HCEC 1CT (cell line): ENCODE data around the gene DIP2A.

Experiments
- DNase-seq: peaks from one replicate; pipeline ENCODE4 v3.0.0-alpha.2; 2017

The DIP2A gene

DNA sequence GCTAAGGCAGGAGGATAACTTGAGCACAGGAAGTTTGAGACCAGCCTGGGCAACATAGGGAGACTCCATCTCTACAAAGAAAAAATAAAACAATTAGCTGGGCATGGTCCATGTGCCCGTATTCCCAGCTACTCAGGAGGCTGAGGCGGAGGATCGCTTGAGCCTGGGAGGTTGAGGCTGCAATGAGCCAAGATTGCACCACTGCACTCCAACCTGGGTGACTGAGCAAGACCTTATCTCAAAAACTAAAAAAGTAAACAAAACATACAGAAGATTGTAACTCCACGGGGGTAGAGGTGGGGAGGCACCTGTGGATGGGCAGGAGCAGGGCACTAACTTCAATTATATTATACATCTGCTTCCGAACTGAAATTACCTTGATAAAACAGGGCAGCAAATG is 141.6 kb downstream of the DIP2A start:
- no peak for DNase-seq

DNA sequence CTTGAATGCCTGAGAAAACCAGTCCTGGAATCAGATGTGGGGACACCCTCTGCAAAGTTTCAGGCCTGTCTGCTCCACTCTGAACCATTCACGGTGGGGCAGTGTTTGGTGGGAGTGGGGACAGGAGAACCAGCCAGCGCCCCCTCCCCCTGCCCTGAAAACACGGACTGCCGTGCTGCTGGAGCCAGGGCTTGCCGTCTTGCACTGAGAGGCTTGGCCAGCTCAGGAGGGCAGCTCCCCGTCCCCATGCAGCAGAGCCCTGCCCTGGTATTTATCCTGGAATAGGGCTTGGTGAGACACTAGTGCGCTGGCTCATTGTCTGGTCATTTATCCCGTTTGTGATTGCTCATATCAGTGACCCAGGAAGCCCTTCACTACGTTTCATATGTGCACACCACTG is 142.3 kb downstream of the DIP2A start:
- no peak for DNase-seq

GRCh38 chr21:46603228-46603627 is 144.5 kb downstream of the DIP2A start:
- DNase-seq, result no peak

DNA sequence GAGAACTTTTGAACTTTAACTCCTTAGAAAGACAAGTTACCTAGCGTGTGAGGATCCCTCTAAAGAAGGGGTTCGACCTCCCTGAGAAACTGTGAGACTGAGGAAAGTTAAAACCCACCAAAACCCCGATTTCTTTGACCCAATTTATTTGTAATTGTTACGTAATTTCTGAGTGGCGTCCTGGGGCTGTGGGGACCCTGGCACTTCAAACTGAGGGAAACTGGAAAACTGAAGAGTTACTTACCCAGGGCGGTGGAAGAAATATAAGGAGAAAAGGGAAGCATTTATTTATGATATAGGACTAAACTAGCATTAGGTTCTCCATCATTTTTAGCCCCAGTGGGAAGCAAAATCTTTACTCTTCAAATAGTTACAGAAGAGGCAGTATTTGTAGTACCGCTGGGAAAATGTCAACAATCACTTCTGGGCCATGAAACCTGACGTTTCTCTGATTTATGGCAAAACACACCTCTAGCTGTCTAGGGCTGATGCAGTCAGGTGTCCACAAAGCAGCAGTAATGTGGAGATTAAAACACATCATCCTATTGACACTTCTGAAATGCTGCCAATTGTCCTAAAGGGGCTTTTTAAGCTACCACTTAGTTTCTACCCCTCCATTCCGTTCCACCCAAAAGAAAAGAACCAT is 145.8 kb downstream of the DIP2A start:
- no peak for DNase-seq

- no peak for DNase-seq
Measured at GRCh38 chr21:46604975-46605766, 146.5 kb downstream of the DIP2A start, which contains the start of gene S100B. S100B (minus strand) TSS chr21:46605082; CDS start chr21:46602415, 2,667 bp downstream.

DNA sequence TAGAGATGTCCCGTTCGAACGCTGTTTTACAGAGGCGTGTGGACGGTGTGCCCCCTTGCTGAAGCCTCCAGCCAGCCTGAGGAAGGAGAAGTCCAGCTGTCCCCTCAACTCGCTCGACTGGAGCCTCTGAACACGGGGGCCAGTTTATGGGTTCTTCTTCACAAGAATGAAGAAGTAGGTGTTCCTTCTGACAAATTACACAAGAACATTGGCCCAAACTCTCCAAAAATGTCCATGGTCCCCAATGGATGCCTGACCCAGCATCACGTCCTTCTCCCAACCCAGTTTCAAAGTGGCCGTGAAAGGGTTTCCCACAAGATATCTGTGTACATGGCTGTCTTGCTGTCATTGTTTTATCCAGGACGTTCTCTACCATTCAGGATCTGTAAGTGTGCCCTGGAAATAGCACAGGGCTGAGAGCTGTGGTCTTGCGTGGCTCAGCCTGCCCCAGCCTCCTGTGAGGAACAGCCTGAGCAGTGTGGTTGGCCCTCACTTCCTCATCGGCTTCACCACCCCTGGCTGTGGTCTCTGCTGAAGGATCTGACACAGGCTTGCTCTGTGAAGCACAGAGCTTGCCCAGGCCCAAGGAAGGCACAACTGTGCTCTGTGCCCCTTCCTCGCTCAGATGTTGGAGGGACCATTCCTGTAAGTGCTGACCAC is 147.2 kb downstream of the DIP2A start:
- no peak for DNase-seq

GRCh38 chr21:46606427-46606813 is 147.7 kb downstream of the DIP2A start:
- no peak for DNase-seq

GRCh38 chr21:46607636-46608035 is 148.9 kb downstream of the DIP2A start:
- DNase-seq, result no peak

GRCh38 chr21:46608672-46609111 is 150.0 kb downstream of the DIP2A start:
- no peak for DNase-seq

DNA sequence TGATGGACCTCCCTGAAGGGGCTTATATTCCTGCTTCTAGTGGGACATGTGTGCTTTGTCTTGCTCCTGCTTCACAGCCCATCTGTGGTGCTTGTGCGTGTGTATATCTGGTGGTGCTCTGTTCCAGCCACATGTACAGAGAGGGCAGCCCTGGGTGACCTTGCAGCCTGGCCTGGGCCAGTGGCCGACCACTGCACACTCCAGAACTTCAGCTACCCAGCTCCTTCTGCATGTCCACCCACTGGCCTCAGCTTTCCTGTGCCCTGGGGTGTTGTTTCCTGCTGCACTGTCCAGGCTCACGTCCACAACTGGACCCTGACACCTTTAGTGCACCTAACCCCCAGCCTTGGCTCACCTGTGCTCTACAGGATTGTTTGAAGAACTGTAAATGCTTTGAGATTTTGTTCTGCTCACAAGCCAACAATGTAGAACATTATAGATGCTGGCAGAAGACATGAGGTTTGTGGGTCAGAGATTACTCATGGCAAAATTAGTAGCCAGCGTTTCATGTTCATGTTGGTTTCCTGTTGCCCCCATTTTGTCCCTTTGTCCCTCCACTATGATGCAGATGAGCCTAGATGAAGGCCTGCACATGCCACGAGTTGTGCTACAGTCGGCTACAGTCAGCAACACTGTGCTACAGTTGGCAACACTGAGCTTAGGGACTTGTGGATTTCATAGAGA is 151.5 kb downstream of the DIP2A start:
- no peak for DNase-seq

- DNase-seq, result no peak
Measured at GRCh38 chr21:46613391-46613790, 154.7 kb downstream of the DIP2A start.

DNA sequence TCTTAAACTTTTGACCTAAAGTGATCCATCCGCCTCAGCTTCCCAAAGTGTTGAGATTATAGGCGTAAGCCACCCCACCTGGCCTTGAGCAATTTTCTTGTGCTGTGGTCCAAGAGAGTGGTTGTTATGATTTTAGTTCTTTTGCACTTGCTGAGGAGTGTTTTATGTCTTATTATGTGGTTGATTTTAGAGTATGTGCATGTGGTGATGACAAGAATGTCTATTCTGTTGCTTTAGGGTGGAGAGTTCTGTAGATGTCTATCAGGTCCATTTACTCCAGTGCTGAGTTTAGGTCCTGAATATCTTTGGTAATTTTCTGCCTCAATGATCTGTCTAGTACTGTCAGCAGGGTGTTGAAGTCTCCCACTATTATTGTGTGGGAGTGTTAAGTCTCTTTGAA is 157.4 kb downstream of the DIP2A start:
- no peak for DNase-seq

- no peak for DNase-seq
Measured at GRCh38 chr21:46616656-46617055, 158.0 kb downstream of the DIP2A start.

GRCh38 chr21:46617267-46618051 is 158.8 kb downstream of the DIP2A start:
- DNase-seq, result peak; percentile 77

- DNase-seq, result peak; percentile 15
Measured at GRCh38 chr21:46618738-46619379, 160.2 kb downstream of the DIP2A start.
